AML-193 (cell line): Measurements from ENCODE around the gene EPN2.

Experiments
- DNase-seq, 2 experiments: peaks; one replicate each; lab custom pipeline; 2025; lab: John Stamatoyannopoulos, UW

The EPN2 gene

GRCh38 chr17:19381741-19382444 is 144.7 kb downstream of the EPN2 start:
- no peak for DNase-seq

GRCh38 chr17:19382531-19383444 is 145.6 kb downstream of the EPN2 start:
- DNase-seq: no peak

GRCh38 chr17:19383681-19384470 is 146.7 kb downstream of the EPN2 start:
- DNase-seq: no peak

GRCh38 chr17:19384723-19385391 is 147.7 kb downstream of the EPN2 start:
- DNase-seq: no peak

- DNase-seq: no peak
Observed at GRCh38 chr17:19385521-19385983, 148.4 kb downstream of the EPN2 start.
